Neural crest cell (in vitro differentiated cells): ENCODE data around the gene ESCO1. TPM values are rescaled to one million over a fixed set of nuclear protein-coding genes. Genes with fewer than 3 reads are reported as not detected.

Source experiments
- DNase-seq: peaks from one replicate; pipeline ENCODE4 v3.0.0; 2021; ENCODE audit warnings: low read depth, mixed read lengths, low spot score
- H3K27ac Mint-ChIP-seq: one replicate; pipeline ENCODE4 v1.8.0; 2021; ENCODE audit warnings: mild to moderate bottlenecking, mixed read lengths; ENCODE audit not compliant: unreplicated experiment
- H3K27me3 Mint-ChIP-seq: 2 replicates; pipeline ENCODE4 v1.8.0; 2021; ENCODE audit warnings: low read depth, mild to moderate bottlenecking, mixed read lengths
- H3K36me3 Mint-ChIP-seq: 2 replicates; pipeline ENCODE4 v1.8.0; 2021; ENCODE audit warnings: low read depth, mild to moderate bottlenecking, mixed read lengths
- H3K4me1 Mint-ChIP-seq: 2 replicates; pipeline ENCODE4 v1.8.0; 2021; ENCODE audit warnings: mixed read lengths
- H3K4me3 Mint-ChIP-seq: one replicate; pipeline ENCODE4 v1.8.0; 2021; ENCODE audit warnings: mild to moderate bottlenecking, mixed read lengths
- H3K9me3 Mint-ChIP-seq: 2 replicates; pipeline ENCODE4 v1.8.0; 2021; ENCODE audit warnings: mixed read lengths
- total RNA-seq: library from RNA; stranded (reverse); gene quantifications from 2 replicates; pipeline ENCODE4 v1.2.1, GENCODE V29; 2021
- TF ChIP-seq, protein P1 (sequence below): fragments of 200-600 bp; sonication (generic); conservative IDR thresholded peaks from 2 replicates; pipeline ENCODE4 v1.5.0; 2021; ENCODE audit warnings: antibody characterized with exemption, mild to moderate bottlenecking

Gene ESCO1
- total RNA-seq, 1 donor from 2014 or later, result 15.7 TPM

DNA sequence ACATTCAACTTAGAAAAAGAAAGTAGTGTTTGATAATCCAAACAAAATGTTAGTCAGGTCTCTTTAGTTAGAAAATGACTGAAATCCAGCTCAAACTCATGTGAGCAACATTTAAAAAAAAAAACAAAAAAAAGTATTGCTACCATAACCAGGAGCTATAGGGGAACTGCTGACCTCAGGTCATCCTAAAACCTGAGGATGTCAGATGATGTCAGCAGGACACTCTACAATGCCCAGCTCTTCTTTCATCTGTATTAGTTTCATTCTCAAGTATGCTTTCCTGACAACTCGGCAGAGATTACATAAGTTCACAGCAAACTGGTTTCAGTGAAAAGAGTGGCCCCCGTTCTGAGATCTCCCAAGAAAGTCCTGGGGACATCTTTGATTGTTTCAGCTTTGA, 4.2 kb upstream of the ESCO1 start:
- no peaks in the 10 kb centered on the region for H3K27me3 Mint-ChIP-seq
- TF ChIP-seq, protein P1, sequence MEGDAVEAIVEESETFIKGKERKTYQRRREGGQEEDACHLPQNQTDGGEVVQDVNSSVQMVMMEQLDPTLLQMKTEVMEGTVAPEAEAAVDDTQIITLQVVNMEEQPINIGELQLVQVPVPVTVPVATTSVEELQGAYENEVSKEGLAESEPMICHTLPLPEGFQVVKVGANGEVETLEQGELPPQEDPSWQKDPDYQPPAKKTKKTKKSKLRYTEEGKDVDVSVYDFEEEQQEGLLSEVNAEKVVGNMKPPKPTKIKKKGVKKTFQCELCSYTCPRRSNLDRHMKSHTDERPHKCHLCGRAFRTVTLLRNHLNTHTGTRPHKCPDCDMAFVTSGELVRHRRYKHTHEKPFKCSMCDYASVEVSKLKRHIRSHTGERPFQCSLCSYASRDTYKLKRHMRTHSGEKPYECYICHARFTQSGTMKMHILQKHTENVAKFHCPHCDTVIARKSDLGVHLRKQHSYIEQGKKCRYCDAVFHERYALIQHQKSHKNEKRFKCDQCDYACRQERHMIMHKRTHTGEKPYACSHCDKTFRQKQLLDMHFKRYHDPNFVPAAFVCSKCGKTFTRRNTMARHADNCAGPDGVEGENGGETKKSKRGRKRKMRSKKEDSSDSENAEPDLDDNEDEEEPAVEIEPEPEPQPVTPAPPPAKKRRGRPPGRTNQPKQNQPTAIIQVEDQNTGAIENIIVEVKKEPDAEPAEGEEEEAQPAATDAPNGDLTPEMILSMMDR, result no peak
- no peak overlapping the region for H3K27ac Mint-ChIP-seq
- no peaks in the 10 kb centered on the region for H3K9me3 Mint-ChIP-seq
- peaks cover 3% of the 10 kb centered on the region for H3K4me1 Mint-ChIP-seq
- no peaks in the 10 kb centered on the region for H3K36me3 Mint-ChIP-seq
- DNase-seq, result no peak
- peak overlapping the region; percentile 19 for H3K4me3 Mint-ChIP-seq

DNA sequence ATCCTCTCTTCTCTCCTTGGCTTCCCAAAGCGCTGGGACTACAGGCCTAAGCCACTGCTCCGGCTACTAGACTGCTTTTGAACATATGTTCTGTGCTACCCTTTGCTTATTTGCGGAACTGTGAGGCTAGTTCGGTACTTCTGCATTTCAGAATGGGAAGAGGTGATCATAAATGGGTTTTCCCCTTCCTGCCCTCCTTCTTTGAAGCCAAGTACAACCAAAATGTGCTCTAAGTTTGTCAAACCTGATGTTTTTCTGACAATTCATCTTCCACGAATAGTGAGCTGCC, 1.7 kb upstream of the ESCO1 start:
- Mint-ChIP-seq H3K9me3 (no peaks in the 10 kb centered on the region), H3K4me3 (peak overlapping the region; percentile 79), H3K27me3 (no peaks in the 10 kb centered on the region), H3K4me1 (peaks cover 17% of the 10 kb centered on the region), H3K27ac (no peak overlapping the region), H3K36me3 (no peaks in the 10 kb centered on the region)
- DNase-seq, result no peak
- TF ChIP-seq, protein P1, result no peak

DNA sequence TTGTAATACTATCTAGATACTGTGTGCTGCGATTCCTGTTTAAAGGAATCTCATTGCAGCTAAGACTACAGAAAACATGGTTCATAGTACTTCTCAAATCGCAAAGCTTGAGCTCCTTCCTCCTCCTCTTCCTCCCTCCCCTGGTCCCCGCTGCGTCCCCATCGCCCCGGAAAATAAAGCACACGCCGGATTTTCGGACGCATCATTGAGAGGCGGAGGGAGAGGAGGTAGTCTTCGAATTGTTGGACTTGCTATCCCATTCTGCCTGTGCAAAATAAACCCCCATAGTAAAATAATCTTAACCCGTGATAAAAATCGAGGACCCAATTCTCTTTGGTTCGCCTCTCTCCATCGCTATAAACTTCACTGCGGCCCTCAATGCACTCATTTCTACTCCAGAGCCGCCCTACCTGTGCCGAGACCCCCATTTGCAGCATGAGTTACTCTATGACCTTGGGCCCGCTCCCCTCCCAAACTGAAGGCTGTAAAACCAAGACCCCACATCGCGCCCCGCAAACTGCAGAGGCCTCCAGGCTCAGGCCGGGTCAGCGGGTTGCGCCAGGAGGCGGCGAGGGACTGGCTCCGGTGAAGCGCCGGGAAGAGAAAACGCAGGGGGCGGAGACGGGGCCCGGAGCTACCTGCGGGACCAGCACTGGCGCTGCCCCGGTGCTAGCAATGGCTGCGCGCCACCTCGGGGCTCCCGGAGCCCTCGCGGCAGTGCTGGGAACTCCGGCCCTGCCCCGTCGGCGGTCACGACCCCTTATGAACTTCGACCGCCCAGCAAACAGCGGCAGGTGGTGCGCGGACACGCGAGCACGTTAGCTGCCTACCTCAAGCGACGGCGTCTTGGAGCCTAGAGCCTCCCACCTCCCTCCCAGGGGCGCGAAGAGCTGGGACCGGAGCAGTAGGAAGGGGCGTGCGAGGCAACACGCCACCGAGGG, 649 bp downstream of the ESCO1 start:
- Mint-ChIP-seq H3K9me3 (no peaks in the 10 kb centered on the region), H3K27me3 (no peaks in the 10 kb centered on the region), H3K4me1 (peaks cover 17% of the 10 kb centered on the region), H3K36me3 (peaks cover 4% of the 10 kb centered on the region), H3K4me3 (peak overlapping the region; percentile 98), H3K27ac (peak overlapping the region; percentile 98)
- TF ChIP-seq, protein P1, result no peak
- DNase-seq, result no peak

DNA sequence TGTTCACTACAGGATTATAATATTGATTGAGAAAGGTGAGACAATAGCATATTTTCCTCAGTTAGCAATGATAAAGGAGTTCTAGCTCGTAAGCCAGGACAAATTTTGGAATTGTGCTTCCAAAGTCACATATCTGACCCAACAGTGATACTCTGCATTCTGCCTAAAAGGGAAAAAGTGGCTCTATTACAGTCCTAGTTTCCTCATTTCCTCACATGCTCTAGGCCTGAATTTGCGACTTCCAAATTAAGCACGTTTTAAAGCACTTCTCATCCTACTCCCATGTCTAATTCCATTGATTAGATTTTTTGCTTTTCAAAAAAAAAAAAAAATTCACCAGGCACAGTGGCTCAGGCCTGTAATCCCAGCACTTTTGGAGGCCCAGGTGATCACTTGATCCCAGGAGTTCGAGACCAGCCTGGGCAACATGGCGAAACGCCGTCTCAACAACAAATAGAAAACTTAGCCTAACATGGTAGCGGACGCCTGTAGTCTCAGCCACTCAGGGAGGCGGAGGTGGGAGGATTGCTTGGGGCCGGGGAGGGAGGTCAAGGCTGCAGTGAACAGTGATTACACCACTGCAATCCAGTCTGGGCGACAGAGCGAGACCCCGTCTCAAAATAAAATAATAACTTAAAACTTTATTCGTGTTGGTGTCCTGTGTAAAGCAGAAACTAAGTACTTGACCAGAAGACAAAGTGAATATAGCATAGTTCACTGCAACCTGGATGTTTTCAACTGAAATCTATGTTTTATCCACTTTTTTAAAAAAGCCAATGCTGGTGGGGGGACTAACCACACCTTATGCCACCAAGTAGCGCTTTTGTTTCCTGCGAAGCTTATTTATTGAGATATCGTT, 1.5 kb downstream of the ESCO1 start:
- peaks cover 1% of the 10 kb centered on the region for H3K9me3 Mint-ChIP-seq
- H3K4me3 Mint-ChIP-seq, result peak overlapping the region; percentile 98
- no peaks in the 10 kb centered on the region for H3K27me3 Mint-ChIP-seq
- no peak for DNase-seq
- peaks cover 9% of the 10 kb centered on the region for H3K36me3 Mint-ChIP-seq
- H3K4me1 Mint-ChIP-seq, result peaks cover 17% of the 10 kb centered on the region
- TF ChIP-seq, protein P1, result no peak
- H3K27ac Mint-ChIP-seq, result peak overlapping the region; percentile 83

DNA sequence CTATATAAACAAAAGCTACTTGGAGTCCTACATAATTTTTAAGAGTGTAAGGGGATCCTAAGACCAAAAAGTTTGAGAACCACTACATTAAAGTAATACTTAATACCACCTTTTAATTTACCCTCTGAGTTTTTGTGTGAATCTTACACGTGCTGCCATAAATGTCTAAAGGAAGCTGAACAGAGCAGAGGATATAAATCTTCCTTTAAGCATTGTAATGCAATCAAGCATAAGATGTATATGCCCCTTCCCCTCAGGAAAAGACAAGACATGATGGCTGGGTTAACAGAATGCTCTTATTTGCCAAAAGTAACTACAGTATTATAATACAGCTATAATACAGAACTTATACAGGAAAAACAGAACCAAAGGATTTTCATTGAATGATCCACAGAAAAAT, 2.9 kb downstream of the ESCO1 start:
- Mint-ChIP-seq H3K4me3 (peak overlapping the region; percentile 98), H3K27me3 (no peaks in the 10 kb centered on the region), H3K36me3 (peaks cover 14% of the 10 kb centered on the region), H3K4me1 (peaks cover 17% of the 10 kb centered on the region), H3K9me3 (peaks cover 3% of the 10 kb centered on the region), H3K27ac (no peak overlapping the region)
- no peak for DNase-seq
- TF ChIP-seq, protein P1, result no peak
